ENCODE data around the gene IL1R2.

Gene IL1R2

GRCh38 chr2:101991721-101992145 lies at the start of gene IL1R2:
Gene IL1R2, plus strand, starts transcription at chr2:101991960. Its CDS starts 16,616 bp downstream, at chr2:102008576.
- DNase-seq (ENCODE audit: low spot score): no peak

DNA sequence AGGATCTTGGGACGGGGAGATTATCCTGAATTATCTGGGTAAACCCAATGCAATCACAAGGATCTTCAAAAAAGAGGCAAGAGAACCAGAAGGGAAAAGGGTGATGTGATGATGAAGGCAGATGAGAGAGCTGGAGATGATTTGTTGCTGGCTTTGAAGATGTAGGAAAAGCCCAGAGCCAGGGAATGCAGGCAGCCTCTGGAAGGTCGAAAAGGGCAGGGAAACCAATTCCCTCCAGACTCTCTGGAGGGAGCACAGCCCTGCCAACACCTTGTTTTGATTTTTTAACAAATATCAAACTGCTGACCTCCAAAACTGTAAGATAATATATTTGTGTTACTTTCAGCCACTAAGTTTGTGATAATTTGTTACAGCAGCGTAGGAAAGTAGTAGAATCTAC lies 48.9 kb upstream of the IL1R2 start:
- DNase-seq (ENCODE audit: low spot score): no peak

DNA sequence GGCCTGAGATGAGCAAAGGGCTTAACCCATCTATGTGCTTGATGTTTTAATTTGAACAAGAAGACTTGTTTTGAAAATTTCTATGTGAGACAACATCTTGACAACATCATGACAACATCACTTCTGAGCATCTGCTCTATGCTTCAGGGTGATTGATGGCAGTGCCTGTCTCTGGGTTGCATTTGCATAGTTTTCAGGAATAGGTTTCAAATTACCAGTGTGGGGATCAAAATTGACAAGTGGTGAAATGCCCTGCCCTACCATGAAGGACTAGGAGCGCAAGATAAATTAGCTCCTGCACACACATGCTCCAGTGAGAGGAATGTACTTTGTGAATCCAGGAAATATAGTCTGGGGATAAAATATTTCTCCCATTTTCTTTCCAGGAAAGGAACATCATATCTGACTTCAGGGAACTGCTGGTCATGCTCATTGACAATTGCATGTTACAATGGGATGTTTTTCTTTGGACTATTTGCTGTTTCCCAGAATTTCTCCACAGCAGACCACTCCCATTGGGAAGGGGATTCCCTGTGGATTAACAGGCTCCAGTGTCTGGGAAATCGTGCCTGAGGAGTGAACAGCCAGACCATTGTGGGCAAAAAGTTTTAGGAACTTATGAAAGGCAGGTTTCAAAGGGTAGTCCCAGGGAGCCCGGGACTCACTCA lies 45.3 kb upstream of the IL1R2 start:
- DNase-seq (ENCODE audit: low spot score): no peak

GRCh38 chr2:101947374-101947773 lies 44.4 kb upstream of the IL1R2 start:
- no peak for DNase-seq (ENCODE audit: low spot score)

DNA sequence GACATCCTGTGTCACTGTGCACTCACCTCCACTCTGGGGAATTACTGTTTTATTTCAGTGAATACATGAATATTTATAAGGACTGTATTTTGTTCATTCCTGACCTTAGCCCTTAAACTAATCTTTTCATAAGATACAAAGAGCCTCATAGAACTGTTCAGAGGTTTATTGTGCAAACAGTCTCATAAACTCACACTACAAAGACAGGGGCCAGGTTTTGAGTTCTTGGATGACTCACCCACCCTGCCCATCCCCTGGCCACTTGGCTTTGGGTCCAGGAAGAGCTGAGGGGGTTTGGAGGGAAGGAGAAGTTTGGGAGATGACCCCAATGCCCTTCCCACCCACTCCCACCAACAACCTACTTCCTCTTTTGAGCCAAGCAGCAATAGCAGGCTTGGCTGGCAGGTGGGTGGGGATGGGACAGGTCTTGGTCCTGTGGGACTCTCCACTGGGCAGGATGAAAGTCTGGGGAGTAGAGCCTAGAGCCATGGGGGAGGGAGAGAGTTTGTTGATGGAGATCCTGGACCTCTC lies 43.1 kb upstream of the IL1R2 start:
- DNase-seq (ENCODE audit: low spot score): no peak

- DNase-seq (ENCODE audit: low spot score): no peak
Measured at GRCh38 chr2:101949304-101949703, 42.5 kb upstream of the IL1R2 start.

- DNase-seq (ENCODE audit: low spot score): no peak
Measured at GRCh38 chr2:101951296-101951695, 40.5 kb upstream of the IL1R2 start.

DNA sequence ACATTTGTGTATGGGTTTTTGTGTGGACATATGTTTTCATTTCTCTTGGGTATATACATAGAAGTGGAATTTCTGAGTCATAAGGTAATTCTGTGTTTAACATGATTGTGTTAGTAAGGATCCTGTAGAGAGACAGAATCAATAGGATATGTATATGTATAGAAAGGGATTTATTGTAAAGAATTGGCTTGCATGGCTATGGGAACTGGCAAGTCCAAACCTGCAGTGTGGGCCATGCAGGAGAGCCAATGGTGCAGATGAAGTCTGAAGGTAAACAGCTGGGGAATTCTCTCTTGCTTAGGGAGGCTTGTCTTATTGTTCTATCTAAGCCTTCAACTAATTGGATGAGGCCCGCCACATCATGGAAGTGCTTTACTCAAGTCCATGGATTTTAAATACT lies 39.2 kb upstream of the IL1R2 start:
- DNase-seq (ENCODE audit: low spot score): no peak

DNA sequence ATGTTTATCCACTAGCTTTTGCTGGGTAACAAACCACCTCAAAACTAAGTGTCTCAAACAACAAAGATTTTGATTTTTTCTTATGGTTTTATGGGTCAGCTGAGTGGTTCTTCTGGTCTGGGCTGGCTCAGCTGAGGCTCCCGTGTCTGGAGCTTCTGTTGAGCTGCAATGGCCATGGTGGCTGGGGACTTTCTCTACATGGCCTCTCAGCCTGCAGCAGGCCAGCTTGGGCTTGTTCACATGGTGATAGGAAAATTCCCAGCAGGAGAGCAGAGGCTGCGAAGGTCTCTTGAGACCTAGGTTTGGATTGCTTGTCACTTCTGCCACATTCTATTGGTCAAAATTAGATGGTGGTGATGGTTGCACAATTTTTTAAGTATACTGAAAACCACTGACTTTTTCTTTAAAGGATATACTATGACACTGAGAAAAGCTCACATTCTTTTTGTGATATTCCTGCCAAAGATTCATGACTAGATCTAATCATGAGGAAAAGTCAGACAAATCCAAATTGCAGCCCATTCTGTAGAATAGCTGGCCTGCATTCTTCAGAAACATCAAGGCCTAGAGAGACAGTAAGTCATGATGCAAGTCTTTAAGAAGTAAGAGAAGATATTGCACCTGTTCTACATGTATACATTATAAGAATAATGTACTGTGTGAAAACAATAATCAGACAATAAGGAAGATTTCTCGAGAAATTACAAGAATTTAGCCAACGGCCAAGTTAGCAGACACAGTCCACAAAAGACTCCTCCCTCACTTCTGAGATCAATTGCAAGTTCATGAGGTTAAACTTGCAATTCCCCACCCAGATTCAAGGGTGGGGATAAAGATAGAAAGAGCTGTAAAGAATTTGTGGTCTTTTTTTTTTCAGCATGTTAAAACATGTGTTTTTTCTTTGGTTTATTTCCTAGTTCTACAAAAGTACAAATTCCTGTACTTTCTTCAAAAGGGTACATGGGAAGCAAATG lies 35.0 kb upstream of the IL1R2 start:
- no peak for DNase-seq (ENCODE audit: low spot score)

- DNase-seq (ENCODE audit: low spot score): no peak
Measured at GRCh38 chr2:101958061-101958460, 33.7 kb upstream of the IL1R2 start.

- no peak for DNase-seq (ENCODE audit: low spot score)
Measured at GRCh38 chr2:101960819-101961337, 30.9 kb upstream of the IL1R2 start.

GRCh38 chr2:101961338-101962191 lies 30.2 kb upstream of the IL1R2 start:
- peak; percentile 63 for DNase-seq (ENCODE audit: low spot score)

GRCh38 chr2:101962309-101962708 lies 29.5 kb upstream of the IL1R2 start:
- no peak for DNase-seq (ENCODE audit: low spot score)

DNA sequence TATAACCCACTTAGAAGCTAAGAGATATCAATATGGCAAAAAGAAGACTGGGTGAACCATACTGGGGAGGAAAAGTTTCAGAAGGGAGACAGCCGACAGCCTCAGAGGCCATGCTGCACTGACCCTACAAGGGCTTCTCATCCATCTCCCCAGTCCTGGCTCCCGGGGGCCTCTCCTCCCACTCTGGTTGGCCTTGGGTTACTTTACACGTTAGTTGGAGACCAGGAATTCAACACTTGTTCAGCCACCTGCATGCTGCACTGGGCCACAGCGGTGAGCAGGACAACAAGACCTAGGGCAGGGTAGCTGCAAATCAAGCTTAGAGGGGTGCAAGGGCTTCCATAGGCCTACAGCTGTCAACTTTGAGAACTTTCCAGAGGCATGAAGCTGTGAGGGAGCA lies 28.6 kb upstream of the IL1R2 start:
- DNase-seq (ENCODE audit: low spot score): no peak

DNA sequence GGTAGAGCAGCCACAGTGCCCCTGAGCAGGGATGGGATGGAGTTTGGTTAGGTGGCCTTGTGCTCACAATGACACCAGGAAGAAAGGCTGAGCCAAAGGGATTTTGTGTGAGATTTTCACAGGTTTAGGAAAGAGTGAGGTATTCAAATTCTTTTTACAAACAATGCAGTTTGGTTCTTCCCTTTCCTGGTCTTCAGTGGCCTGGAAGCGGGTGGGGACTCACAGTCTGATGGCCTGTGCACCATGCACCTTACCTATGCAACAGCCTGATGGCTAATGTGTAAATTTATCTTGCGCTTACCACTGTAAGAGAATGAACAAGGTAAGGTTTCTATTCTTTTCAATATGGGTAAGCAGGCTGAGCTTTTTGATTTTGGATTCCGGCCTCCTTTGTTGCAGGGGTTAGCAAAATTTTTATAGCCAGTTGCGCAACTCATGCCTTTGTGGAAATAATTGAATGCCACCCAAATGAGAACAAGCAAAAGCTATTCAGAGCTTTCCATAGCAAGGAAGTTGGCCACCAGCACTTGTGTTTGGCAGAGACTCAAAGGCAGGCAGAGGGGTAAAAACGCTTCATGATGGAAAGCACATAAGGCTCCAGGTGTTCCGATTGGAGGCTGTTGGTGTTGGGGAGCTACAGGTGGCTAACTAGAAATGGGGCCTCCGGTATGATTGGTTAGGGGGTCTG lies 23.8 kb upstream of the IL1R2 start:
- DNase-seq (ENCODE audit: low spot score): no peak

DNA sequence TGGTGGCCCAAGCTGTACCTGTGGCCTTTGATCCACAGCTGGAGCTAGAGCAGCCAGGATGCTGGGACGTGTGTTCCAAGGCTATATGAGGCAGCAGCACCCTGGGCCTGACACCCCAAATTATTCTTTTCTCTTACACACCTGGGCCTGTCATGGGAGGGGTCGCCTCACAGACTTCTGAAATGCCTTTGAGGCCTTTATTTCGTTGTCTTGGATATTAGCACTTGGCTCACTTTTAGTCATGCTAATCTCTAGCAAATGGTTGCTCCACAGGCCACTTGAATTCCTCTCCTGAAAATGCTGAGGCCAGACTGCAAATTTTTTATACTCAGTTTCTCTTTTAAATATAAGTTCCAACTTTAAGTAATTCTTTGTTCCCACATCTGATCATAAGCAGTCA lies 22.0 kb upstream of the IL1R2 start:
- DNase-seq (ENCODE audit: low spot score): no peak

DNA sequence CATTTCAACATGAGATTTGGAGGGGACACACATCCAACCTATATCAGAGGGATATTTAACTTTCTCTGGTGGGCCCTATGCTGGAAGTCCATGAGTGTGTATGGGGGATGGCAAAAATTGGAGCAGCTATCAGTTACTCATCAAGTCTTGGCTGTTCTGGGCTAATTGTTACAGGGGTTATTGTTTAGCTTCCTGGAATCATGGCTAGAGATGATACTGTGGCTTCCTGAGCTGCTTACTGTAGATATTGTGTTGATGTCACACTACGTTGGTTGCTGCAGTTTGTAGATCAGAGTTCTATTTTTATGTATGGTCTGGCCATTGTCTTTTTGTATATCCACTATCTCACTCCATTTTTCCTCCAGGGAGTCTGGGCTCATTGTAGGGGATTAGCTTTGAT lies 20.9 kb upstream of the IL1R2 start:
- no peak for DNase-seq (ENCODE audit: low spot score)

DNA sequence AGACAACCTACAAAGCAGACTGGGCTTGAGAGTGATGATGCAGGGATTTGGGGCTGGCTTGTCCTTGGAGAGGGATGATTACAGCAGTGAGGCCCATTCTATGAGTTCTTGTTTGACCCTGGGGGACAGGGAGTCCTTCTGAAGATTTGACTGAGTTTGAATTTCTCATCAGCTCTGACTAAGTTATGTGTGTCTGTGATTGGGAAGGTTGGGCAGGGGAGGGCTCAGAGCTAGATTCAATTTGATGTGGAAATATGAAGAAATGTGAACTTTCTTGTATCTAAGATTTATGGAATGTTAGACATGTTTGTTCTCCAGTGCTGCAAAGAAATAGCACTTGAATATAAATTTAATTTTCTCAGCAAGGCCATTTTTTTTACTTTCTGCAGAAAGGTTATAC lies 19.9 kb upstream of the IL1R2 start:
- no peak for DNase-seq (ENCODE audit: low spot score)

DNA sequence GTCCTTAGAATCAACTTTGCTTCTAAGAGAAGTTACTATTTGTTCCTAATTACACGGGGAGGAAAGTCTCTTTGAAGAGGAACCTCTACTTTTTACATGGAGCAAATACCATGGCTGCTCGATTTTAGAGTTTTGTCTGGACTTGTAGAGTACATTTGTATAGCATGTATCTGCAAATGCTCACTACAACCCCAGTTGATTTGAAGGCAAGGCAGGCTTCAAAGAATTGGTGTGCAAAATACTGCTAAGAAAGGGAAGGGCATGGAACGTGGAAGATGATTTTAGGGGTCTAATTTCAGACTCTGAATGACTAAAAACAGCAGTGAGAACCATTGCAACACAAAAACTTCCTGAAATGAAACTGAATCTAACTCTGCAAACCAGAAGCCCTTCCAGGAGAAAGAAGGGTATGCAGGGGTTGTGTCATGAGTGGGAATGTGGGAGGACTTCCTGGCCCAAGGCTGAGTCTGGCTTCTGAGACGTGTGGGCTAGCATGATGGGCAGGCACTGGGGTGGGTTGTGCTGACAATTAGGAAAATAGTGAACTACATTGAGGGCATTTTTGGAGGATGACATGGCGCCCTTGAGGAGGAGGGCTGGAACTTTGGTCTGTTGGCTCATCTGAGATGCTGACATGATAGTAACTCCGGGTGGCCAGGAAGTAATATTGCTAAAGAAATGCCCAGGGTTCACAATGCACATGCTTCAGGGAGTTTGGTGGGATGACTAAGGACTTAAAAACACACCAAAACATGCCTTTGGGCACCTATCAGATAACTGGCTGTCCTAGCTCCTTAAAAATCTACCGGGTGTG lies 18.9 kb upstream of the IL1R2 start:
- no peak for DNase-seq (ENCODE audit: low spot score)

DNA sequence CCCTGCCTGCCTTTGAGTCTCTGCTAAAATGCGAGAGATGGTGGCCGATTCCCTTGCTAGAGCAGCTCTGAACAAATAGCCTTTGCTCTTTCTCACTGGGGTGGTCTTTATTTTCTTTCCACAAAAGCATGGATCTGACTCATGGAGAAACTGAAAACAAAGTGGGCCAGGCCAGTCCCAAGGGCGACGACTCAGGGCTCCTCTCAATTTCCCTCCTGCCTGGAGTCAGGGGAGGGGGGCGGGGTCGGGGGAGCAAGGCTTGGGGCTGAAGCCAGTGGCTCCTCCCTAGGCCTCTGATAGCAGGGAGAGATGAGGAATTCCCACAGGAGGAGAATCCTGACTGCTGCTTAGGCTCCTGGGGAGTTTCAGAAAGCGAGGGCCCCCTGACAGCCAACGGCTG lies 17.1 kb upstream of the IL1R2 start:
- no peak for DNase-seq (ENCODE audit: low spot score)
